ENCODE data around the gene LRRC37A.
"Not testable (repeated sequence)": the region's sequence is repeated elsewhere in the genome, so short reads cannot be mapped to it uniquely, and the experiment has no call there.

The LRRC37A gene

GRCh38 chr17:46294831-46295230, at the start of gene LRRC37A:
LRRC37A (plus strand) TSS chr17:46295131; CDS start chr17:46295134, 3 bp downstream.
- not testable (repeated sequence) for DNase-seq

- DNase-seq = not testable (repeated sequence)
These were observed 45.8 kb upstream of the LRRC37A start for GRCh38 chr17:46249153-46249552.

- DNase-seq = not testable (repeated sequence)
These were observed 42.1 kb upstream of the LRRC37A start for GRCh38 chr17:46252804-46253203.

GRCh38 chr17:46253722-46254121, 41.2 kb upstream of the LRRC37A start:
- DNase-seq = peak; percentile 84

GRCh38 chr17:46254215-46254614, 40.7 kb upstream of the LRRC37A start:
- not testable (repeated sequence) for DNase-seq

- DNase-seq = not testable (repeated sequence)
These were observed 38.6 kb upstream of the LRRC37A start for GRCh38 chr17:46256369-46256768.

GRCh38 chr17:46259845-46260661, 34.9 kb upstream of the LRRC37A start:
- DNase-seq = not testable (repeated sequence)

GRCh38 chr17:46262271-46262670, 32.7 kb upstream of the LRRC37A start:
- DNase-seq = no peak

GRCh38 chr17:46264456-46265198, 30.3 kb upstream of the LRRC37A start:
- no peak for DNase-seq

GRCh38 chr17:46266063-46266655, 28.8 kb upstream of the LRRC37A start:
- DNase-seq = not testable (repeated sequence)

- DNase-seq = peak; percentile 87
These were observed 28.0 kb upstream of the LRRC37A start for GRCh38 chr17:46266656-46267544.

GRCh38 chr17:46270032-46270431, 24.9 kb upstream of the LRRC37A start:
- no peak for DNase-seq

- DNase-seq = no peak
These were observed 21.2 kb upstream of the LRRC37A start for GRCh38 chr17:46273541-46274236.

- no peak for DNase-seq
These were observed 20.7 kb upstream of the LRRC37A start for GRCh38 chr17:46274238-46274637.

- DNase-seq = not testable (repeated sequence)
These were observed 18.0 kb upstream of the LRRC37A start for GRCh38 chr17:46276728-46277479.

GRCh38 chr17:46281336-46281735, 13.6 kb upstream of the LRRC37A start:
- not testable (repeated sequence) for DNase-seq

GRCh38 chr17:46282635-46283034, 12.3 kb upstream of the LRRC37A start:
- DNase-seq = not testable (repeated sequence)

- DNase-seq = not testable (repeated sequence)
These were observed 10.5 kb upstream of the LRRC37A start for GRCh38 chr17:46284467-46284866.

- DNase-seq = not testable (repeated sequence)
These were observed 9.4 kb upstream of the LRRC37A start for GRCh38 chr17:46285500-46285899.

- DNase-seq = peak; percentile 73
These were observed 8.1 kb upstream of the LRRC37A start for GRCh38 chr17:46286764-46287221.

- not testable (repeated sequence) for DNase-seq
These were observed 7.3 kb upstream of the LRRC37A start for GRCh38 chr17:46287587-46287986.
